ENCODE results near the gene LAMTOR4.
"Not testable (repeated sequence)": the region's sequence is repeated elsewhere in the genome, so short reads cannot be mapped to it uniquely, and the experiment has no call there.

Gene LAMTOR4

GRCh38 chr7:100122568-100122967 is 26.1 kb upstream of the LAMTOR4 start:
- DNase-seq (ENCODE audit: low spot score), result no peak

- DNase-seq (ENCODE audit: low spot score), result no peak
Measured at GRCh38 chr7:100124301-100125230, 24.2 kb upstream of the LAMTOR4 start.

GRCh38 chr7:100126239-100126930 is 22.3 kb upstream of the LAMTOR4 start:
- DNase-seq (ENCODE audit: low spot score), result no peak

- DNase-seq (ENCODE audit: low spot score), result peak; percentile 89
Measured at GRCh38 chr7:100126931-100127865, 21.5 kb upstream of the LAMTOR4 start, which contains the start of gene MBLAC1. MBLAC1 (plus strand) TSS chr7:100126967; CDS start chr7:100127396, 429 bp downstream.

- no peak for DNase-seq (ENCODE audit: low spot score)
Measured at GRCh38 chr7:100127866-100128636, 20.7 kb upstream of the LAMTOR4 start.

GRCh38 chr7:100128637-100128963 is 20.1 kb upstream of the LAMTOR4 start:
- DNase-seq (ENCODE audit: low spot score), result no peak

- DNase-seq (ENCODE audit: low spot score), result not testable (repeated sequence)
Measured at GRCh38 chr7:100130220-100130607, 18.5 kb upstream of the LAMTOR4 start.

GRCh38 chr7:100130608-100131453 is 17.9 kb upstream of the LAMTOR4 start:
- peak; percentile 81 for DNase-seq (ENCODE audit: low spot score)

GRCh38 chr7:100132126-100132525 is 16.6 kb upstream of the LAMTOR4 start:
- DNase-seq (ENCODE audit: low spot score), result no peak

GRCh38 chr7:100132697-100133151 is 16.0 kb upstream of the LAMTOR4 start:
- DNase-seq (ENCODE audit: low spot score), result peak; percentile 73

GRCh38 chr7:100137851-100138760 is 10.6 kb upstream of the LAMTOR4 start:
- no peak for DNase-seq (ENCODE audit: low spot score)

- no peak for DNase-seq (ENCODE audit: low spot score)
Measured at GRCh38 chr7:100141555-100141949, 7.2 kb upstream of the LAMTOR4 start.

GRCh38 chr7:100142461-100142860 is 6.3 kb upstream of the LAMTOR4 start:
- DNase-seq (ENCODE audit: low spot score), result no peak

GRCh38 chr7:100146350-100146749 is 2.4 kb upstream of the LAMTOR4 start:
- DNase-seq (ENCODE audit: low spot score), result not testable (repeated sequence)

- DNase-seq (ENCODE audit: low spot score), result no peak
Measured at GRCh38 chr7:100147278-100147677, 1.4 kb upstream of the LAMTOR4 start.

- no peak for DNase-seq (ENCODE audit: low spot score)
Measured at GRCh38 chr7:100148225-100148558, 526 bp upstream of the LAMTOR4 start.

GRCh38 chr7:100152404-100152803 is 3.7 kb downstream of the LAMTOR4 start:
- DNase-seq (ENCODE audit: low spot score), result no peak

GRCh38 chr7:100152937-100153666 is 4.4 kb downstream of the LAMTOR4 start:
- DNase-seq (ENCODE audit: low spot score), result no peak
